ENCODE measurements around the gene MIA. TPM values are rescaled to one million over a fixed set of nuclear protein-coding genes. Genes with fewer than 3 reads are reported as not detected.
A peak's percentile ranks its signal among the peaks of the same experiment; 100 is the strongest.

The MIA gene
- total and polyA plus RNA-seq, 4 donors, result 1.7 to 3.6 TPM; not detected in 2

GRCh38 chr19:40745402-40745780 lies 29.9 kb upstream of the MIA start:
- Histone ChIP-seq H3K27me3 (ENCODE audit: control insufficient read depth in 1 of 2, insufficient read depth in 2 of 2, low read length in 1 of 2) (no peaks in the 10 kb centered on the region), H3K36me3 (ENCODE audit: control insufficient read depth in 1 of 2, insufficient read depth in 2 of 2, low read length in 1 of 2) (no peaks in the 10 kb centered on the region), H3K4me3 (ENCODE audit: low read length in 2 of 2) (no peak overlapping the region), H3K4me1 (ENCODE audit: control insufficient read depth in 1 of 2, insufficient read depth in 2 of 2, low read length in 2 of 2) (no peaks in the 10 kb centered on the region), H3K9me3 (ENCODE audit: control insufficient read depth, low read length) (no peaks in the 10 kb centered on the region), H3K27ac (ENCODE audit: low read depth in 1 of 2, low read length in 2 of 2) (peak overlapping the region in 1 of 2 donors; percentile 6)
- intact Hi-C loops (cut with DNase I), result no loop called here
- DNase-seq, result no peak
- 76 to 77% methylated on average over 7 of the region's 7 CpGs for WGBS, 2 donors
- ATAC-seq (ENCODE audit: low FRiP score), result no peak

- WGBS, 2 donors, result 94 to 97% methylated on average over 7 of the region's 7 CpGs
- DNase-seq, result no peak
- H3K36me3 ChIP-seq (ENCODE audit: control insufficient read depth in 1 of 2, insufficient read depth in 2 of 2, low read length in 1 of 2), result no peaks in the 10 kb centered on the region
These were observed 27.8 kb upstream of the MIA start for GRCh38 chr19:40747536-40747935.

GRCh38 chr19:40750058-40750873 lies 25.1 kb upstream of the MIA start, which contains the start of gene ACTMAP:
TSS of gene ACTMAP (minus strand) at chr19:40750477. CDS start at chr19:40749803, 674 bp downstream.
- peak within 1 kb of the TSS; percentile 79 to 95 for H3K4me3 ChIP-seq (ENCODE audit: low read length in 2 of 2)
- whole genome bisulfite sequencing, 2 donors, result 0 to 1% methylated on average over 43 of the region's 43 CpGs
- intact Hi-C loops (cut with DNase I), result loop anchor here (2.0 to 5.0 kb wide), 5 partner anchors 27 to 59 kb away; partner anchors contain the start of genes EGLN2 (in 2 of the 2), COQ8B (in 1 of the 2), ITPKC (in 1 of the 2) and NUMBL (in 1 of the 2)
- H3K36me3 ChIP-seq (ENCODE audit: control insufficient read depth in 1 of 2, insufficient read depth in 2 of 2, low read length in 1 of 2), result no peaks in the 10 kb centered on the region
- DNase-seq (peak; percentile 100), ATAC-seq (ENCODE audit: low FRiP score) (peak; percentile 97)
- H3K27me3 ChIP-seq (ENCODE audit: control insufficient read depth in 1 of 2, insufficient read depth in 2 of 2, low read length in 1 of 2), result no peaks in the 10 kb centered on the region
- H3K9me3 ChIP-seq (ENCODE audit: control insufficient read depth, low read length), result no peaks in the 10 kb centered on the region
- H3K4me1 ChIP-seq (ENCODE audit: control insufficient read depth in 1 of 2, insufficient read depth in 2 of 2, low read length in 2 of 2), result no peaks in the 10 kb centered on the region
- peak within 1 kb of the TSS; percentile 62 to 82 for H3K27ac ChIP-seq (ENCODE audit: low read depth in 1 of 2, low read length in 2 of 2)

More at GRCh38 chr19:40747536-40747935, 27.8 kb upstream of the MIA start:
- ATAC-seq (ENCODE audit: low FRiP score), result no peak
- intact Hi-C loops (cut with DNase I), result no loop called here
- Histone ChIP-seq H3K27ac (ENCODE audit: low read depth in 1 of 2, low read length in 2 of 2) (no peak overlapping the region), H3K27me3 (ENCODE audit: control insufficient read depth in 1 of 2, insufficient read depth in 2 of 2, low read length in 1 of 2) (no peaks in the 10 kb centered on the region), H3K9me3 (ENCODE audit: control insufficient read depth, low read length) (no peaks in the 10 kb centered on the region), H3K4me1 (ENCODE audit: control insufficient read depth in 1 of 2, insufficient read depth in 2 of 2, low read length in 2 of 2) (no peaks in the 10 kb centered on the region), H3K4me3 (ENCODE audit: low read length in 2 of 2) (no peak overlapping the region)

GRCh38 chr19:40750874-40751537 lies 24.3 kb upstream of the MIA start, which contains the start of gene SNRPA:
TSS of gene SNRPA (plus strand) at chr19:40751203. CDS start at chr19:40751409, 206 bp downstream.
- no peaks in the 10 kb centered on the region for H3K4me1 ChIP-seq (ENCODE audit: control insufficient read depth in 1 of 2, insufficient read depth in 2 of 2, low read length in 2 of 2)
- ATAC-seq (ENCODE audit: low FRiP score) (peak; percentile 94), DNase-seq (peak; percentile 98)
- no peaks in the 10 kb centered on the region for H3K36me3 ChIP-seq (ENCODE audit: control insufficient read depth in 1 of 2, insufficient read depth in 2 of 2, low read length in 1 of 2)
- peak within 1 kb of the TSS; percentile 79 to 95 for H3K4me3 ChIP-seq (ENCODE audit: low read length in 2 of 2)
- no peaks in the 10 kb centered on the region for H3K27me3 ChIP-seq (ENCODE audit: control insufficient read depth in 1 of 2, insufficient read depth in 2 of 2, low read length in 1 of 2)
- H3K27ac ChIP-seq (ENCODE audit: low read depth in 1 of 2, low read length in 2 of 2), result peak within 1 kb of the TSS; percentile 62 to 82
- no peaks in the 10 kb centered on the region for H3K9me3 ChIP-seq (ENCODE audit: control insufficient read depth, low read length)
- WGBS, 2 donors, result 1% methylated on average over 46 of the region's 46 CpGs
- intact Hi-C loops (cut with DNase I), result loop anchor here (1.0 to 5.0 kb wide), 6 partner anchors 26 to 60 kb away; partner anchors contain the start of genes EGLN2 (in 2 of the 2), COQ8B (in 1 of the 2), ITPKC (in 1 of the 2) and NUMBL (in 1 of the 2)

- intact Hi-C loops (cut with DNase I), result loop anchor here in 1 of 2 donors (5.0 kb wide), 1 partner anchor 45 kb away; the partner anchor contains the start of gene EGLN2
- 79 to 83% methylated on average over 12 of the region's 12 CpGs for WGBS, 2 donors
These were observed 23.0 kb upstream of the MIA start for GRCh38 chr19:40752257-40752781.

GRCh38 chr19:40754611-40755247 lies 20.6 kb upstream of the MIA start:
- no peak for DNase-seq
- ATAC-seq (ENCODE audit: low FRiP score), result no peak
- Histone ChIP-seq H3K4me3 (ENCODE audit: low read length in 2 of 2) (no peak overlapping the region), H3K27ac (ENCODE audit: low read depth in 1 of 2, low read length in 2 of 2) (no peak overlapping the region), H3K9me3 (ENCODE audit: control insufficient read depth, low read length) (no peaks in the 10 kb centered on the region), H3K27me3 (ENCODE audit: control insufficient read depth in 1 of 2, insufficient read depth in 2 of 2, low read length in 1 of 2) (no peaks in the 10 kb centered on the region), H3K4me1 (ENCODE audit: control insufficient read depth in 1 of 2, insufficient read depth in 2 of 2, low read length in 2 of 2) (no peaks in the 10 kb centered on the region), H3K36me3 (ENCODE audit: control insufficient read depth in 1 of 2, insufficient read depth in 2 of 2, low read length in 1 of 2) (peaks cover 4 to 9% of the 10 kb centered on the region in 2 donors)
- intact Hi-C loops (cut with DNase I), result loop anchor here in 1 of 2 donors (5.0 kb wide), 1 partner anchor 43 kb away; the partner anchor contains the start of gene EGLN2
- WGBS, 2 donors, result 75 to 78% methylated on average over 9 of the region's 9 CpGs

More at GRCh38 chr19:40752257-40752781, 23.0 kb upstream of the MIA start:
- peaks cover 0 to under 1% of the 10 kb centered on the region in 2 donors for H3K36me3 ChIP-seq (ENCODE audit: control insufficient read depth in 1 of 2, insufficient read depth in 2 of 2, low read length in 1 of 2)
- H3K9me3 ChIP-seq (ENCODE audit: control insufficient read depth, low read length), result no peaks in the 10 kb centered on the region
- H3K4me3 ChIP-seq (ENCODE audit: low read length in 2 of 2), result no peak overlapping the region
- DNase-seq, result no peak
- no peak overlapping the region for H3K27ac ChIP-seq (ENCODE audit: low read depth in 1 of 2, low read length in 2 of 2)
- H3K27me3 ChIP-seq (ENCODE audit: control insufficient read depth in 1 of 2, insufficient read depth in 2 of 2, low read length in 1 of 2), result no peaks in the 10 kb centered on the region
- ATAC-seq (ENCODE audit: low FRiP score), result no peak
- H3K4me1 ChIP-seq (ENCODE audit: control insufficient read depth in 1 of 2, insufficient read depth in 2 of 2, low read length in 2 of 2), result no peaks in the 10 kb centered on the region

- intact Hi-C loops (cut with DNase I), result no loop called here
These were observed 20.1 kb upstream of the MIA start for GRCh38 chr19:40755248-40755624.

GRCh38 chr19:40755791-40756190 lies 19.5 kb upstream of the MIA start:
- no peak for DNase-seq
- H3K27me3 ChIP-seq (ENCODE audit: control insufficient read depth in 1 of 2, insufficient read depth in 2 of 2, low read length in 1 of 2), result no peaks in the 10 kb centered on the region
- intact Hi-C loops (cut with DNase I), result no loop called here
- no peak overlapping the region for H3K4me3 ChIP-seq (ENCODE audit: low read length in 2 of 2)
- H3K27ac ChIP-seq (ENCODE audit: low read depth in 1 of 2, low read length in 2 of 2), result no peak overlapping the region
- H3K4me1 ChIP-seq (ENCODE audit: control insufficient read depth in 1 of 2, insufficient read depth in 2 of 2, low read length in 2 of 2), result no peaks in the 10 kb centered on the region
- no peak for ATAC-seq (ENCODE audit: low FRiP score)
- peaks cover 9 to 10% of the 10 kb centered on the region in 2 donors for H3K36me3 ChIP-seq (ENCODE audit: control insufficient read depth in 1 of 2, insufficient read depth in 2 of 2, low read length in 1 of 2)
- no peaks in the 10 kb centered on the region for H3K9me3 ChIP-seq (ENCODE audit: control insufficient read depth, low read length)
- WGBS, 2 donors, result 95 to 97% methylated on average over 8 of the region's 8 CpGs

More at GRCh38 chr19:40755248-40755624, 20.1 kb upstream of the MIA start:
- Histone ChIP-seq H3K36me3 (ENCODE audit: control insufficient read depth in 1 of 2, insufficient read depth in 2 of 2, low read length in 1 of 2) (peaks cover 6 to 10% of the 10 kb centered on the region in 2 donors), H3K4me3 (ENCODE audit: low read length in 2 of 2) (no peak overlapping the region), H3K9me3 (ENCODE audit: control insufficient read depth, low read length) (no peaks in the 10 kb centered on the region), H3K27ac (ENCODE audit: low read depth in 1 of 2, low read length in 2 of 2) (no peak overlapping the region), H3K27me3 (ENCODE audit: control insufficient read depth in 1 of 2, insufficient read depth in 2 of 2, low read length in 1 of 2) (no peaks in the 10 kb centered on the region), H3K4me1 (ENCODE audit: control insufficient read depth in 1 of 2, insufficient read depth in 2 of 2, low read length in 2 of 2) (no peaks in the 10 kb centered on the region)
- WGBS, 2 donors, result 92 to 93% methylated on average over 3 of the region's 3 CpGs
- ATAC-seq (ENCODE audit: low FRiP score) (no peak), DNase-seq (no peak)
